Osteoblast (primary cell): ENCODE data around the gene IL10. TPM values are rescaled to one million over a fixed set of nuclear protein-coding genes. Genes with fewer than 3 reads are reported as not detected.

Experiments used
- DNase-seq: peaks from one replicate; pipeline ENCODE4 v3.0.0; 2011; ENCODE audit warnings: low spot score, mixed read lengths; ENCODE audit not compliant: insufficient read length; ENCODE audit errors: missing footprints
- H2AFZ ChIP-seq: 2 replicates; pipeline ENCODE4 v1.6.0; 2011; ENCODE audit warnings: mild to moderate bottlenecking, low read length
- H3K27ac ChIP-seq: 2 replicates; pipeline ENCODE4 v1.5.1; 2011; ENCODE audit warnings: mild to moderate bottlenecking, low read depth, low read length, moderate library complexity
- H3K27me3 ChIP-seq: 2 replicates; pipeline ENCODE4 v1.6.0; 2012; ENCODE audit warnings: mild to moderate bottlenecking, control low read depth, inconsistent platforms, low read length, moderate library complexity; ENCODE audit not compliant: insufficient read depth
- H3K36me3 ChIP-seq: 2 replicates; pipeline ENCODE4 v1.5.1; 2011; ENCODE audit warnings: mild to moderate bottlenecking, low read length, control low read depth, moderate library complexity; ENCODE audit not compliant: insufficient read depth
- H3K4me1 ChIP-seq: 2 replicates; pipeline ENCODE4 v1.5.1; 2011; ENCODE audit warnings: mild to moderate bottlenecking, low read length, control low read depth, moderate library complexity; ENCODE audit not compliant: insufficient read depth
- H3K4me2 ChIP-seq: 2 replicates; pipeline ENCODE4 v1.6.0; 2011; ENCODE audit warnings: mild to moderate bottlenecking, low read length; ENCODE audit not compliant: insufficient read depth
- H3K4me3 ChIP-seq: fragments of 200-600 bp; sonication (generic); 3 replicates; pipeline ENCODE4 v1.5.1; 2012; ENCODE audit warnings: mild to moderate bottlenecking, low read length, inconsistent platforms; ENCODE audit not compliant: insufficient read depth
- H3K79me2 ChIP-seq: 2 replicates; pipeline ENCODE4 v1.6.0; 2012; ENCODE audit warnings: mild to moderate bottlenecking, low read length, control low read depth, inconsistent platforms; ENCODE audit not compliant: insufficient read depth
- H3K9me3 ChIP-seq: 2 replicates; pipeline ENCODE4 v1.5.1; 2011; ENCODE audit warnings: low read depth, low read length, control low read depth
- H4K20me1 ChIP-seq: 2 replicates; pipeline ENCODE4 v1.6.0; 2012; ENCODE audit warnings: mild to moderate bottlenecking, low read length, control low read depth; ENCODE audit not compliant: insufficient read depth
- CTCF ChIP-seq: IDR thresholded peaks from 2 replicates; pipeline ENCODE4 v1.5.1; 2011; ENCODE audit warnings: mild to moderate bottlenecking, low read depth, low read length, moderate library complexity; ENCODE audit errors: extremely low read depth
- total RNA-seq: library from RNA; depleted of rRNA; stranded (reverse); fragments of >200 nt; gene quantifications from 2 replicates; pipeline ENCODE4 v1.2.3, GENCODE V29; 2012

IL10 gene
- total RNA-seq, 1 donor: not detected

- Histone ChIP-seq H4K20me1 (no peaks in the 10 kb centered on the region), H3K4me1 (peaks cover 18% of the 10 kb centered on the region), H3K79me2 (no peaks in the 10 kb centered on the region), H3K27me3 (peaks cover 2% of the 10 kb centered on the region), H3K4me2 (no peak overlapping the region), H3K36me3 (no peaks in the 10 kb centered on the region), H3K4me3 (no peak overlapping the region), H2AFZ (no peak overlapping the region), H3K9me3 (no peaks in the 10 kb centered on the region), H3K27ac (no peak overlapping the region)
- DNase-seq: no peak
- TF ChIP-seq CTCF: no peak
Observed at GRCh38 chr1:206788487-206789050, 16.3 kb upstream of the IL10 start.

- no peaks in the 10 kb centered on the region for H3K9me3 ChIP-seq
- no peak overlapping the region for H3K4me2 ChIP-seq
- H3K4me3 ChIP-seq: no peak overlapping the region
- no peaks in the 10 kb centered on the region for H4K20me1 ChIP-seq
- peaks cover 11% of the 10 kb centered on the region for H3K4me1 ChIP-seq
- no peak for TF ChIP-seq CTCF
- no peak overlapping the region for H3K27ac ChIP-seq
- H3K79me2 ChIP-seq: no peaks in the 10 kb centered on the region
- H2AFZ ChIP-seq: no peak overlapping the region
- H3K27me3 ChIP-seq: peaks cover 2% of the 10 kb centered on the region
- no peak for DNase-seq
- no peaks in the 10 kb centered on the region for H3K36me3 ChIP-seq
Observed at GRCh38 chr1:206787891-206788290, 15.6 kb upstream of the IL10 start.

GRCh38 chr1:206786212-206786886 is 14.1 kb upstream of the IL10 start:
- H3K4me1 ChIP-seq: peaks cover under 1% of the 10 kb centered on the region

More at GRCh38 chr1:206786212-206786886, 14.1 kb upstream of the IL10 start:
- H3K27ac ChIP-seq: no peak overlapping the region
- no peak for TF ChIP-seq CTCF
- H3K4me3 ChIP-seq: no peak overlapping the region
- no peaks in the 10 kb centered on the region for H3K9me3 ChIP-seq
- H3K4me2 ChIP-seq: no peak overlapping the region
- no peaks in the 10 kb centered on the region for H3K36me3 ChIP-seq
- no peak overlapping the region for H2AFZ ChIP-seq
- H3K27me3 ChIP-seq: peaks cover 2% of the 10 kb centered on the region
- DNase-seq: peak; percentile 2
- no peaks in the 10 kb centered on the region for H4K20me1 ChIP-seq
- no peaks in the 10 kb centered on the region for H3K79me2 ChIP-seq
